Kidney (tissue), 14 donors: ENCODE results near the gene SRD5A3. TPM values are rescaled to one million over a fixed set of nuclear protein-coding genes. Genes with fewer than 3 reads are reported as not detected.

Experiments
- DNase-seq, 5 donors: peaks; one replicate each; pipeline ENCODE4 v3.0.0-alpha.2; 2013 to 2020
- FAIRE-seq: peaks from 2 replicates; lab custom pipeline; 2012; peaks lifted over from hg19 to GRCh38; lab: Jason Lieb, UNC
- H3K27ac ChIP-seq, 2 donors: one replicate each; pipeline ENCODE4 v1.7.0; 2013; ENCODE audit warnings: low read depth in 2 of 2, low read length in 2 of 2, inconsistent platforms in 1 of 2
- H3K27me3 ChIP-seq: one replicate; pipeline ENCODE4 v1.7.1; 2013; ENCODE audit warnings: low read length, inconsistent platforms; ENCODE audit not compliant: control insufficient read depth, insufficient read depth
- H3K36me3 ChIP-seq, 3 donors: one replicate each; pipeline versions ENCODE4 v1.7.0 to v1.7.1; 2013; ENCODE audit warnings: low read length in 3 of 3, control low read depth in 1 of 3, inconsistent platforms in 1 of 3; ENCODE audit not compliant: insufficient read depth in 3 of 3, control insufficient read depth in 2 of 3
- H3K4me1 ChIP-seq, 3 donors: one replicate each; pipeline versions ENCODE4 v1.7.0 to v1.7.1; 2013; ENCODE audit warnings: low read length in 3 of 3, inconsistent platforms in 1 of 3, low read depth in 1 of 3; ENCODE audit not compliant: control insufficient read depth in 2 of 3, insufficient read depth in 2 of 3
- H3K4me3 ChIP-seq, 3 donors: one replicate each; pipeline versions ENCODE4 v1.7.0 to v1.8.1; 2013; ENCODE audit warnings: low read length in 3 of 3, control low read depth in 1 of 3, inconsistent platforms in 1 of 3
- H3K9ac ChIP-seq, 3 donors: one replicate each; pipeline versions ENCODE4 v1.7.0 to v1.7.1; 2013; ENCODE audit warnings: low read length in 3 of 3, control low read depth in 1 of 3, inconsistent platforms in 1 of 3
- H3K9me3 ChIP-seq, 3 donors: one replicate each; pipeline versions ENCODE4 v1.7.0 to v1.7.1; 2013; ENCODE audit warnings: low read length in 3 of 3, control low read depth in 1 of 3, inconsistent platforms in 1 of 3; ENCODE audit not compliant: control insufficient read depth in 2 of 3, insufficient read depth in 1 of 3
- CTCF ChIP-seq: IDR thresholded peaks from 3 replicates; pipeline ENCODE4 v1.5.1; 2012; ENCODE audit warnings: mild to moderate bottlenecking, moderate library complexity, borderline replicate concordance; ENCODE audit not compliant: insufficient read depth; ENCODE audit errors: extremely low read depth
- intact Hi-C: fragments of 100-400 bp; cut with DNase I; formaldehyde crosslinking; loops from one replicate; pipeline ENCODE4 v1.11.1; 2022
- polyA plus RNA-seq: library from polyadenylated mRNA; stranded (reverse); fragments of 350-450 nt; fragmentation: Illumina TruSeq; extraction: RNeasy Lipid Tissue Mini Kit (QIAGEN cat#74804); gene quantifications from one replicate; pipeline ENCODE4 v1.2.3, GENCODE V29; 2014; ENCODE audit warnings: low read depth, low replicate concordance; ENCODE audit not compliant: insufficient read depth
- total RNA-seq: library from RNA; stranded (reverse); fragmentation: NEBNext Ultra II Directional; extraction: Animal tissue kit (Norgen Biotek cat#: 25700); gene quantifications from one replicate; pipeline ENCODE4 v1.2.1, GENCODE V29; 2021
- donor health status: control.
- donor health status: control.
- donor health status: control.
- donor health status: control.
- donor health status: control.
- donor health status: DM: yes; HTN: yes; CAD: no.
- donor health status: Normal renal cell carcinoma (clear cell type).

The SRD5A3 gene
- total and polyA plus RNA-seq, 2 donors from 2014 or later: 10.6 to 21.5 TPM

GRCh38 chr4:55367084-55367722 lies 21.2 kb downstream of the SRD5A3 start:
- TF ChIP-seq CTCF: no peak
- Histone ChIP-seq H3K27me3 (no peaks in the 10 kb centered on the region), H3K27ac (no peak overlapping the region), H3K4me3 (no peak overlapping the region), H3K9me3 (no peaks in the 10 kb centered on the region), H3K36me3 (no peaks in the 10 kb centered on the region), H3K9ac (no peak overlapping the region), H3K4me1 (peaks cover 0 to 5% (median 5%) of the 10 kb centered on the region in 3 donors)
- no peak for FAIRE-seq
- no peak for DNase-seq
- intact Hi-C loops: no loop called here

GRCh38 chr4:55369968-55370367 lies 23.9 kb downstream of the SRD5A3 start:
- DNase-seq (no peak), FAIRE-seq (no peak)
- intact Hi-C loops: no loop called here
- Histone ChIP-seq H3K27ac (no peak overlapping the region), H3K4me1 (peaks cover 0 to 2% (median 0%) of the 10 kb centered on the region in 3 donors), H3K27me3 (no peaks in the 10 kb centered on the region), H3K9ac (no peak overlapping the region), H3K9me3 (no peaks in the 10 kb centered on the region), H3K36me3 (no peaks in the 10 kb centered on the region), H3K4me3 (no peak overlapping the region)
- TF ChIP-seq CTCF: no peak

- Histone ChIP-seq H3K27ac (no peak overlapping the region), H3K4me1 (no peaks in the 10 kb centered on the region), H3K4me3 (no peak overlapping the region), H3K9me3 (no peaks in the 10 kb centered on the region), H3K36me3 (no peaks in the 10 kb centered on the region), H3K9ac (no peak overlapping the region), H3K27me3 (no peaks in the 10 kb centered on the region)
- FAIRE-seq: no peak
- TF ChIP-seq CTCF: no peak
- intact Hi-C loops: no loop called here
- no peak for DNase-seq
These were observed 26.2 kb downstream of the SRD5A3 start for GRCh38 chr4:55372259-55372658.

- no peak overlapping the region for H3K27ac ChIP-seq
- intact Hi-C loops: no loop called here
- no peaks in the 10 kb centered on the region for H3K36me3 ChIP-seq
- DNase-seq: no peak
- H3K4me1 ChIP-seq: no peaks in the 10 kb centered on the region
- no peak for FAIRE-seq
- H3K4me3 ChIP-seq: no peak overlapping the region
- TF ChIP-seq CTCF: no peak
- H3K27me3 ChIP-seq: no peaks in the 10 kb centered on the region
- no peaks in the 10 kb centered on the region for H3K9me3 ChIP-seq
- no peak overlapping the region for H3K9ac ChIP-seq
These were observed 27.4 kb downstream of the SRD5A3 start for GRCh38 chr4:55373461-55373860.
